ENCODE measurements around the gene MYO1A.

MYO1A gene

DNA sequence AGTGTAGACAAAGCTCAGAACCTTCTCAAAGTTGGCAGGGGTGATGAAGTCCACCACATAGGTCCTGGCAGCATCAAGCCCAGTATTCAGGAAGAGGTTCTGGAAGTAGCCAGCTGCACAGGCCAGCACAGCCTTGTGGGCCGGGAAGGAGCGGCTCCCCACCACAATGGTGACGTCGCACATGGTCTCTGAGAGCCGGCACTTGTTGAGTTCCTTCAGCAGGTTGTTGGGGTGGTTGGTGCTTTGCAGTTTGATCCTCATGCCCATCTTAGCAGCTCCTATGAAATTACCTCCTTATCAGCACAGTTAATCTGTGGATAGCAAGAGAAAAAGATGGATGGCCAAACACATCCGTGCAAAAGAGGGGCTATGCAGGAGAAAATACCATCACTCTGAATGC is 45.3 kb downstream of the MYO1A start:
- no peak overlapping the region for H3K4me3 ChIP-seq (replicated peaks; ENCODE audit: low read depth, low read length)
- no peak for DNase-seq (ENCODE audit: extremely low read depth, insufficient read length)
- peaks cover 12% of the 10 kb centered on the region for H3K36me3 ChIP-seq (ENCODE audit: control insufficient read depth, insufficient read depth, low read length)
- H3K27me3 ChIP-seq (replicated peaks; ENCODE audit: control insufficient read depth, insufficient read depth, low read length) = no peaks in the 10 kb centered on the region
- TF ChIP-seq, protein P1, sequence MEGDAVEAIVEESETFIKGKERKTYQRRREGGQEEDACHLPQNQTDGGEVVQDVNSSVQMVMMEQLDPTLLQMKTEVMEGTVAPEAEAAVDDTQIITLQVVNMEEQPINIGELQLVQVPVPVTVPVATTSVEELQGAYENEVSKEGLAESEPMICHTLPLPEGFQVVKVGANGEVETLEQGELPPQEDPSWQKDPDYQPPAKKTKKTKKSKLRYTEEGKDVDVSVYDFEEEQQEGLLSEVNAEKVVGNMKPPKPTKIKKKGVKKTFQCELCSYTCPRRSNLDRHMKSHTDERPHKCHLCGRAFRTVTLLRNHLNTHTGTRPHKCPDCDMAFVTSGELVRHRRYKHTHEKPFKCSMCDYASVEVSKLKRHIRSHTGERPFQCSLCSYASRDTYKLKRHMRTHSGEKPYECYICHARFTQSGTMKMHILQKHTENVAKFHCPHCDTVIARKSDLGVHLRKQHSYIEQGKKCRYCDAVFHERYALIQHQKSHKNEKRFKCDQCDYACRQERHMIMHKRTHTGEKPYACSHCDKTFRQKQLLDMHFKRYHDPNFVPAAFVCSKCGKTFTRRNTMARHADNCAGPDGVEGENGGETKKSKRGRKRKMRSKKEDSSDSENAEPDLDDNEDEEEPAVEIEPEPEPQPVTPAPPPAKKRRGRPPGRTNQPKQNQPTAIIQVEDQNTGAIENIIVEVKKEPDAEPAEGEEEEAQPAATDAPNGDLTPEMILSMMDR (IDR thresholded peaks at IDR 0.05; ENCODE audit: insufficient read depth, low read length, poor library complexity, severe bottlenecking) = no peak

DNA sequence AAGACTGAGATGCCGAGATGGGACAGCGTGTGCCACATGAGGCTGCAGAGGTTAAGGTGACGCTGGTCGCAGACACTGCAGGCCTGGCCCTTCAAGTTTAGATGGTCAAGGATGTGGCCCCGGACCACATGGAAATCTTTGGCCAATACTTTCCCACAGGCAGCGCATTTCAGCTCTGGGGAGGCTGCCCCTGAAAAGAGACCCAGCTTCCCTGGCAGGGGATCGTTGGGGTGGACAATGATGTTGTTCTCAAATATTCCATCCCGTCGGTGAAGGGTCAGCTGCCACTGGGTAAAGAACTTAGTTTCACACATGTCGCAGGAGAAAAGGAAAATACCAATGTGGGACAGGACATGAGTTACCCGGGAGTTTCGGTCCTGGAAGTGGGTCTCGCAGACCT is 46.5 kb downstream of the MYO1A start:
- TF ChIP-seq, protein P1 (IDR thresholded peaks at IDR 0.05; ENCODE audit: insufficient read depth, low read length, poor library complexity, severe bottlenecking) = no peak
- Histone ChIP-seq H3K4me3 (replicated peaks; ENCODE audit: low read depth, low read length) (no peak overlapping the region), H3K27me3 (replicated peaks; ENCODE audit: control insufficient read depth, insufficient read depth, low read length) (no peaks in the 10 kb centered on the region), H3K36me3 (ENCODE audit: control insufficient read depth, insufficient read depth, low read length) (peaks cover 14% of the 10 kb centered on the region)
- no peak for DNase-seq (ENCODE audit: extremely low read depth, insufficient read length)

DNA sequence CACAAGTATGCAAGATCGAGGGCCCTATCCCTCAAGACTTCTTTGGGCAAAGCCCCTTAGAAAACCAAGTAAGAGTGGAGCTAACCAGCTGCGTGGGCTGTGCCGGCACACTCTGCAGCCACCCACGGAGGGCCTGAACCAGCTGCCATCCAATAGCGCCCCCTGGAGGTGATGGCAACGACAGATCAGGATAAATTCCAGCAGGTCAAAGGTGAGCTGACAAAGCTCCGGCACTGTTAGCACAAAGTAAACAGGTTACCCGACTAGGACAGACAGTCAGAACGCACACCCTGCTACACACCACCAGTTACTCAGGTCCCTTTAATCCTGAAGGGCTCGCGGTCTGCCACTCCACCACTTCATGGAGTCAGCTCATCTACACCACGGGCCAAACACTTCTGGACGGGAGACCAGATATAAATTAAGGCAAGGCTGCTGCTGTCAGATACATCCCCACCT is 48.5 kb downstream of the MYO1A start:
- Histone ChIP-seq H3K27me3 (replicated peaks; ENCODE audit: control insufficient read depth, insufficient read depth, low read length) (no peaks in the 10 kb centered on the region), H3K4me3 (replicated peaks; ENCODE audit: low read depth, low read length) (no peak overlapping the region), H3K36me3 (ENCODE audit: control insufficient read depth, insufficient read depth, low read length) (peaks cover 15% of the 10 kb centered on the region)
- peak; percentile 36 for DNase-seq (ENCODE audit: extremely low read depth, insufficient read length)
- TF ChIP-seq, protein P1 (IDR thresholded peaks at IDR 0.05; ENCODE audit: insufficient read depth, low read length, poor library complexity, severe bottlenecking) = peak; percentile 84

DNA sequence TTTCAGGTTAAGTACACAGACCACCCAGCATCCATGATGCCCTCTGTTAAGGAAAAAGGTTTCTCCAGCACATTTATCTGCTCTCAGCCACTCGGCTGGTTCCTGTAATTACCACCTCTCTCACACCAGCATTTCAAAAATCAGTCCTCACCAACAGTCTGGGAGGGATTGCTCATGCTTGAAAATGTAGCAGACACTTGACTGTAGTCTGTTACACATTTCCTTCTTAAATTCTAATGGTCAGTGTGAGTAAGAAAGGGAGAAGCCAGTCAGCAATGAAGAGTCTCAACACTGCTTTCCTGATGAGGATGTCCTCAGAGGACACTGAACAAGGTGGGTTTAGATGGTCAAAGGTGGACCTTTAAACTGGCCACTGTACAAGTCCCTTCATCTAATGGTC is 49.5 kb downstream of the MYO1A start:
- DNase-seq (ENCODE audit: extremely low read depth, insufficient read length) = no peak
- H3K36me3 ChIP-seq (ENCODE audit: control insufficient read depth, insufficient read depth, low read length) = peaks cover 15% of the 10 kb centered on the region

DNA sequence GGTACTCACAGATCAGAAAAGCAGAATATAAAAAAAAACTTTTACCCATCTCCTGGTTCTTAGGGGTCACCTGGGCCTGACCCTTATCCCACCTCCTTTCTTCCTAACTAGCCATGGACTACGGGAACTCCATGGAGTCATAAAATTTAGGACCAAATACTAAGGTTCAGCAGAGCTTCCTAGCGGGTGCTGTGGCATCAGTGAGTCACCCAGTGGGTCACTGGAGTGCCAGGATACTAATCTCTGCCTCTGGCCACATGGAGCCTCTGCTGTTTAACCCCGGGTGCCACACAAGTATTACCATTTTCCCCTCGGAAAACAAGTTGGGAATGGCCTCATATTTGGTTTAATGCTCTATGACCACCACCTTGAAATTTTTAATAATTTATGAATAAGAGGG is 50.5 kb downstream of the MYO1A start:
- H3K27me3 ChIP-seq (replicated peaks; ENCODE audit: control insufficient read depth, insufficient read depth, low read length) = no peaks in the 10 kb centered on the region
- H3K36me3 ChIP-seq (ENCODE audit: control insufficient read depth, insufficient read depth, low read length) = peaks cover 15% of the 10 kb centered on the region
- TF ChIP-seq, protein P1 (IDR thresholded peaks at IDR 0.05; ENCODE audit: insufficient read depth, low read length, poor library complexity, severe bottlenecking) = no peak
- DNase-seq (ENCODE audit: extremely low read depth, insufficient read length) = no peak
- H3K4me3 ChIP-seq (replicated peaks; ENCODE audit: low read depth, low read length) = no peak overlapping the region

More for the DNA sequence above, 49.5 kb downstream of the MYO1A start:
- Histone ChIP-seq H3K27me3 (replicated peaks; ENCODE audit: control insufficient read depth, insufficient read depth, low read length) (no peaks in the 10 kb centered on the region), H3K4me3 (replicated peaks; ENCODE audit: low read depth, low read length) (no peak overlapping the region)
- TF ChIP-seq, protein P1 (IDR thresholded peaks at IDR 0.05; ENCODE audit: insufficient read depth, low read length, poor library complexity, severe bottlenecking) = no peak

DNA sequence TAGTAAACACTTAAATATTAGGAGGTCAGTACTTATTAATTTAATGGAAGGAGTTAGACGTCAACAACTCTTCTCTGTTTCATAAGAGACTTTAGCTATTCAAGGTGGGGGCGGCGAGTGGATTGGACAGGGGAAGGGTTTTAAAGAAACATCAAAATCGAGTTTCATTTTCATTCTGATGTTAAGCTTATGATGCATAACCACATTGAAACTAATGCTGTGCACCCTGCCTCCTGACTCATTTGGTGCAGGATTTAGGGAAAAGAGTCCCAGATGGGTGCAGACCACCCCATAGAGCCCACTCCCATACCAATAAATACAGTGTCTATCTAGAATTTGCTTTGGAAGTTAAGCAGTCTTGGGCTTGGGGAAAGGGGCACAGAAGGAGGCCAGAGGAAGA is 50.9 kb downstream of the MYO1A start:
- H3K4me3 ChIP-seq (replicated peaks; ENCODE audit: low read depth, low read length) = no peak overlapping the region
- H3K36me3 ChIP-seq (ENCODE audit: control insufficient read depth, insufficient read depth, low read length) = peaks cover 15% of the 10 kb centered on the region
- TF ChIP-seq, protein P1 (IDR thresholded peaks at IDR 0.05; ENCODE audit: insufficient read depth, low read length, poor library complexity, severe bottlenecking) = no peak

More for the DNA sequence above, 50.9 kb downstream of the MYO1A start:
- DNase-seq (ENCODE audit: extremely low read depth, insufficient read length) = peak; percentile 36
- H3K27me3 ChIP-seq (replicated peaks; ENCODE audit: control insufficient read depth, insufficient read depth, low read length) = no peaks in the 10 kb centered on the region
